HepG2 (cell line): Measurements from ENCODE around the gene SSMEM1. TPM values are rescaled to one million over a fixed set of nuclear protein-coding genes. Genes with fewer than 3 reads are reported as not detected.

Experiments used
- ATRX ChIP-seq: sonication (generic); formaldehyde crosslinking; IDR thresholded peaks from 2 replicates; pipeline ENCODE4 v1.4.0; 2020; ENCODE audit warnings: missing genetic modification reagents, borderline replicate concordance
- NBN ChIP-seq: fragments of 450-650 bp; conservative IDR thresholded peaks from 2 replicates; pipeline ENCODE4 v1.6.1; 2017
- ZBTB40 ChIP-seq, 2 experiments: fragments of 450-650 bp in 1 of 2; sonication (generic) in 1 of 2; formaldehyde crosslinking in 1 of 2; IDR thresholded peaks; 2 replicates each; pipeline versions ENCODE4 v1.6.1 to v1.8.0; 2016 to 2022; ENCODE audit warnings: antibody characterized with exemption in 1 of 2, mild to moderate bottlenecking in 1 of 2, missing genetic modification reagents in 1 of 2
- polyA plus RNA-seq, 8 experiments: library from polyadenylated mRNA; depleted of rRNA in 3 of 8; stranded (reverse) in 7 of 8; unstranded in 1 of 8; fragments of >200 nt; fragmentation: Illumina TruSeq in 4 of 8; extraction: Trizol in 4 of 8; gene quantifications; 2 replicates each; pipeline versions ENCODE4 v1.2.1 to v1.2.3, GENCODE V29; 2011 to 2016; ENCODE audit warnings: low read depth in 4 of 8, missing spikeins in 1 of 8, mixed read lengths in 1 of 8; ENCODE audit not compliant: insufficient read depth in 1 of 8
- total RNA-seq, 5 experiments: library from RNA; depleted of rRNA; stranded (reverse); fragments of >200 nt; fragmentation: Illumina TruSeq; extraction: Trizol; gene quantifications; 2 replicates each; pipeline ENCODE4 v1.2.3, GENCODE V29; 2016; ENCODE audit warnings: low read depth in 1 of 5
- TF ChIP-seq, protein P1 (sequence below): IDR thresholded peaks from 2 replicates; pipeline ENCODE4 v1.6.1; 2016; ENCODE audit warnings: mild to moderate bottlenecking, missing biosample characterization, missing genetic modification reagents
- TF ChIP-seq, protein P2 (sequence below): sonication (generic); formaldehyde crosslinking; IDR thresholded peaks from 2 replicates; pipeline ENCODE4 v1.4.0; 2020; ENCODE audit warnings: missing genetic modification reagents

SSMEM1 gene
- total and polyA plus RNA-seq, 2 of the 13 experiments (the other 11 are each of a cell fraction or from before 2014, with no cell fraction given), result not detected

DNA sequence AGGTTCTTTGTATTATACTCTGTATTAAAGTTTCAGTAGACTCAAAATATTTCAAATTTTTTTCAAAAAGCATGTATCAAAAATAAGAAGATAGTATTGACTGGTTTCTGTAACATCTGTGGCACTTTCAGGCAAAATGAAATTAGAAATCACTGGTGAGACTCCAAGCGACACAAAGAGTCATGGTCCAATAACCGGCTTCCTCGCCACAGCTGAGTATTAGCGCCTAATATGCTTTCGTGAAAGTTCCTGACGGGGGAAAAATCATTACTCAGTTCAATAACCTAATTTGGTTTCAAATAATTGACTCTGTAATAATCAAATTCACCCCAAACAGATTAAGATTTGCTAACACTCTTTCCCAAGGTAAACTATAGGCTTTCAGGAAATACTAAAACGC, 15.9 kb upstream of the SSMEM1 start (continued):
- TF ChIP-seq ZBTB40 (IDR thresholded peaks at IDR 0.05) (no peak), ZBTB40 (CRISPR knock-in tag; IDR thresholded peaks at IDR 0.05) (no peak), NBN (no peak), ATRX (CRISPR knock-in tag) (no peak)
- TF ChIP-seq, protein P1, sequence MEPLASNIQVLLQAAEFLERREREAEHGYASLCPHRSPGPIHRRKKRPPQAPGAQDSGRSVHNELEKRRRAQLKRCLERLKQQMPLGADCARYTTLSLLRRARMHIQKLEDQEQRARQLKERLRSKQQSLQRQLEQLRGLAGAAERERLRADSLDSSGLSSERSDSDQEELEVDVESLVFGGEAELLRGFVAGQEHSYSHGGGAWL (CRISPR knock-in tag), result no peak
- TF ChIP-seq, protein P2, sequence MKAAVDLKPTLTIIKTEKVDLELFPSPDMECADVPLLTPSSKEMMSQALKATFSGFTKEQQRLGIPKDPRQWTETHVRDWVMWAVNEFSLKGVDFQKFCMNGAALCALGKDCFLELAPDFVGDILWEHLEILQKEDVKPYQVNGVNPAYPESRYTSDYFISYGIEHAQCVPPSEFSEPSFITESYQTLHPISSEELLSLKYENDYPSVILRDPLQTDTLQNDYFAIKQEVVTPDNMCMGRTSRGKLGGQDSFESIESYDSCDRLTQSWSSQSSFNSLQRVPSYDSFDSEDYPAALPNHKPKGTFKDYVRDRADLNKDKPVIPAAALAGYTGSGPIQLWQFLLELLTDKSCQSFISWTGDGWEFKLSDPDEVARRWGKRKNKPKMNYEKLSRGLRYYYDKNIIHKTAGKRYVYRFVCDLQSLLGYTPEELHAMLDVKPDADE (CRISPR knock-in tag), result no peak
- TF ChIP-seq, all 625 proteins: peak for 0
